ENCODE data around the gene SCLY. TPM values are rescaled to one million over a fixed set of nuclear protein-coding genes. Genes with fewer than 3 reads are reported as not detected.
"Not testable (repeated sequence)": the region's sequence is repeated elsewhere in the genome, so short reads cannot be mapped to it uniquely, and the experiment has no call there.

Gene SCLY
- total and polyA plus RNA-seq, 7 experiments from 2014 or later: 12.2 to 47.3 (median 24.4) TPM

DNA sequence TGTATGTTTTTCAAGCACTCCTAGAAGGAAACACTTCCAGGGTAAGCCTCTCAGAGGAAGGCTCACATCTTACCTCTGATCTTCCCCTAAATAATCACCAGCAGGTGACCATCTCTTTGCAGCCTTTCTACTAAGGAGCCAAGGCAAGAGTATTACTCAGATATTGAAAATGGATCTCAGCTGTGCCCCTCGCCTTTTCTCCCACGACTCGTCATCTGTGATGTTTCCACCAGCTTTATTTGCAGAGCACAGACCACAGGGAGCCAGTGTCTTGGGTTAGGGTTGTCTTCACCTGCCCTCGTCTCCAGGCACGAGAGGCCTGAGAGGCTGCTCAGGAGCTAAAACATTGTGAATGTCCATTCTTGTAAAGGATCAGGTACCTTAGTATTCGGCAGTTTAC lies 16.9 kb upstream of the SCLY start:
- intact Hi-C loops (cut with micrococcal nuclease): no loop called here
- ChIA-PET POLR2A (no interaction called here), CTCF (no interaction called here)
- Mint-ChIP-seq H3K27ac (peak overlapping the region in 1 of 9 donors; percentile 54), H3K4me3 (no peak overlapping the region), H3K9me3 (peaks cover 0 to 27% (median 12%) of the 10 kb centered on the region in 11 donors), H3K27me3 (peaks cover 0 to 3% (median 0%) of the 10 kb centered on the region in 5 donors), H3K36me3 (peaks cover 14 to 77% (median 49%) of the 10 kb centered on the region in 5 donors), H3K4me1 (peaks cover 0 to 13% (median 0%) of the 10 kb centered on the region in 7 donors)
- no peaks in the 10 kb centered on the region for H3K27me3 ChIP-seq (ENCODE audit: control insufficient read depth in 2 of 2, insufficient read depth in 2 of 2, low read length in 2 of 2)
- H3K9me3 ChIP-seq (ENCODE audit: control insufficient read depth in 2 of 3, low read length in 3 of 3): peaks cover 0 to 10% (median 0%) of the 10 kb centered on the region in 3 experiments
- ATAC-seq (no peak), DNase-seq (no peak)
- H3K4me1 ChIP-seq (ENCODE audit: control insufficient read depth in 2 of 2, insufficient read depth in 2 of 2, low read length in 2 of 2): no peaks in the 10 kb centered on the region
- no peak overlapping the region for H3K4me3 ChIP-seq (ENCODE audit: low read length)
- no peak overlapping the region for H3K27ac ChIP-seq (ENCODE audit: low read depth, low read length)
- H3K36me3 ChIP-seq (ENCODE audit: control insufficient read depth in 2 of 3, insufficient read depth in 3 of 3, low read length in 3 of 3): peaks cover 0 to 62% (median 0%) of the 10 kb centered on the region in 3 experiments

DNA sequence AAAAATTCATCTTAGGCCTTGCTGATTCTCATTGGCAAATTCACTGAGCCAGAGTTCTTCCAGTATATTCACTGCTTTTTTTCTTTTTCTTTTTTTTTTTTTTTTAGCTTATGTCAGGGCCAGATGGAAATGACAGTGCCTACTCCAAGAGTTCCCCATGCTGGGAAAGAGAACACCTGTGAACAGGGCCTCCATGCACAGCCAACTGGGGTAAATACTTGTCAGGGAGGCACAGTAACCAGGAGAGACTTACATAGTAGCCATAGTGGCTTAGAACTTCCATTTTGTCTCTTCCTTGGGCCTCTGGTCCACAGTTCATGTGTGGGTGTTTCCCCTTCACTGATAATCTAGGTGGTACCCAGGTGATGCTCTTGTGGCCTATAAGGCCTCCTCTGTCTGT lies 15.2 kb upstream of the SCLY start:
- H3K36me3 ChIP-seq (ENCODE audit: control insufficient read depth in 2 of 3, insufficient read depth in 3 of 3, low read length in 3 of 3): peaks cover 0 to 46% (median 0%) of the 10 kb centered on the region in 3 experiments
- intact Hi-C loops (cut with micrococcal nuclease): no loop called here
- peaks cover 14 to 67% (median 49%) of the 10 kb centered on the region in 5 donors for H3K36me3 Mint-ChIP-seq

DNA sequence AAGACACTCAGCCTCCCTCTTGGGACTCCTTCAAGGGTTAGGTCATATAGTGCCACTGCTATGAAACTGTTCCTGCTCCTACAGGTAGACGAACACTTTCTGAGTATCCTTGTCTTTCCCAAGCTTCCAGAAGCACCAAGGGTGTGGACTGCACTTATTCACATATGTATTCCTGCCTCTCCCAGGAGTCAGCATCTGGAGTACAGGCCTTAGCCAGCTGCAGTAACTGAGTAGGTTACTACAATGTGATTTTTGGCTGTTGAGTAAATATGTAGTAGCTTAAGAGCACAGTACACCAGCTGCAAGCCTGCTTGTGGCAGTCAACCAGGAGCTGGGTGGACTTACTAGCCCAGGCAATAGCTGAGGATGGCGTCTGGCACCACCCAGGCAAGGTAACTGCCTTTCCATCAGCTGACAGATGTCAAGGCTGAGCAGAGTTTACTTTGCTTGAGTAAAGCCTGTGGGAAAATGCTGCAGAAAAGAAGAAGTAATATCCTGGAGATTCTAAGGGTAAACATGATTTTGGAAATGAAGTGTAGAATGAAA lies 14.0 kb upstream of the SCLY start:
- no peaks in the 10 kb centered on the region for H3K4me1 ChIP-seq (ENCODE audit: control insufficient read depth in 2 of 2, insufficient read depth in 2 of 2, low read length in 2 of 2)
- peaks cover 9 to 59% (median 40%) of the 10 kb centered on the region in 5 donors for H3K36me3 Mint-ChIP-seq
- peaks cover 0 to 3% (median 0%) of the 10 kb centered on the region in 5 donors for H3K27me3 Mint-ChIP-seq
- POLR2A ChIA-PET: interaction anchor here (0.8 kb wide), 1 partner anchor 66 kb away, joined by 3 read pairs; no protein-coding TSS in a partner anchor
- no peak overlapping the region for H3K27ac ChIP-seq (ENCODE audit: low read depth, low read length)
- peaks cover 0 to 10% (median 0%) of the 10 kb centered on the region in 3 experiments for H3K9me3 ChIP-seq (ENCODE audit: control insufficient read depth in 2 of 3, low read length in 3 of 3)
- H3K27me3 ChIP-seq (ENCODE audit: control insufficient read depth in 2 of 2, insufficient read depth in 2 of 2, low read length in 2 of 2): no peaks in the 10 kb centered on the region
- peak overlapping the region in 1 of 9 donors; percentile 41 for H3K27ac Mint-ChIP-seq
- CTCF ChIA-PET: interaction anchor here (0.9 kb wide), 1 partner anchor 48 kb away, joined by 3 read pairs; no protein-coding TSS in a partner anchor
- peaks cover 0 to 7% (median 0%) of the 10 kb centered on the region in 7 donors for H3K4me1 Mint-ChIP-seq
- H3K36me3 ChIP-seq (ENCODE audit: control insufficient read depth in 2 of 3, insufficient read depth in 3 of 3, low read length in 3 of 3): peaks cover 0 to 35% (median 0%) of the 10 kb centered on the region in 3 experiments
- H3K4me3 Mint-ChIP-seq: no peak overlapping the region
- DNase-seq (no peak), ATAC-seq (no peak)
- intact Hi-C loops (cut with micrococcal nuclease): no loop called here
- peaks cover 0 to 47% (median 12%) of the 10 kb centered on the region in 11 donors for H3K9me3 Mint-ChIP-seq
- H3K4me3 ChIP-seq (ENCODE audit: low read length): no peak overlapping the region

More for the DNA sequence above, 15.2 kb upstream of the SCLY start:
- ATAC-seq (no peak), DNase-seq (no peak)
- H3K27me3 Mint-ChIP-seq: peaks cover 0 to 3% (median 0%) of the 10 kb centered on the region in 5 donors
- ChIA-PET POLR2A (interaction anchor here (1.0 kb wide), 1 partner anchor 243 kb away, joined by 3 read pairs; the partner anchor contains the start of gene PER2), CTCF (no interaction called here)
- no peak overlapping the region for H3K4me3 Mint-ChIP-seq
- peak overlapping the region in 1 of 9 donors; percentile 15 for H3K27ac Mint-ChIP-seq
- Histone ChIP-seq H3K27me3 (ENCODE audit: control insufficient read depth in 2 of 2, insufficient read depth in 2 of 2, low read length in 2 of 2) (no peaks in the 10 kb centered on the region), H3K4me1 (ENCODE audit: control insufficient read depth in 2 of 2, insufficient read depth in 2 of 2, low read length in 2 of 2) (no peaks in the 10 kb centered on the region), H3K27ac (ENCODE audit: low read depth, low read length) (no peak overlapping the region), H3K4me3 (ENCODE audit: low read length) (no peak overlapping the region), H3K9me3 (ENCODE audit: control insufficient read depth in 2 of 3, low read length in 3 of 3) (peaks cover 0 to 10% (median 0%) of the 10 kb centered on the region in 3 experiments)
- H3K9me3 Mint-ChIP-seq: peaks cover 0 to 37% (median 12%) of the 10 kb centered on the region in 11 donors
- peaks cover 0 to 11% (median 0%) of the 10 kb centered on the region in 7 donors for H3K4me1 Mint-ChIP-seq

DNA sequence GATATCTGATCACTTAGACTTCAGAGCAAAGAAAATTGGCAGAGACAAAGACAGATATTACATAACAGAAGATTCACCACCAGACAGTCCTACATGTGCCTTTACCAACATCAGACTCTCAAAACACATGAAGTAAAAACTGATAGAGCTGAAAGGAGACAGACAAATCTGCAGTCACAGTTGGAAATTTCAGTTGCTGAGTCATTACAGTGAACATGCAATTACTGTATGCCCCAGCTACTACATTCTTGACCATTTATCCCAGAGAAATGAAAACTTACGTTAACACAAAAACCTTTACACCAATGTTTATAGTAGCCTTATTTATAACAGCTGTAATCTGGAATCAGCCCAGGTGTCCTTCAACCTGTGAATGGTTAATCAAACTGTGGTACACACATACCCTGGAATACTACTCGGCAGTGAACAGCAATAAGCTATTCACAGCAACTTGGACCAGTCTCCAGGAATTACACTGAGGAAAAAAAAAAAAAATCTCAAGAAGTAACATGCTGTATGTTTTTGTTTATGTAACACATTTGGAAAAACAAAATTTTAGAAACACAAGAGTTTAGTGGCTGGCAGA lies 7.5 kb upstream of the SCLY start:
- Histone ChIP-seq H3K4me3 (ENCODE audit: low read length) (no peak overlapping the region), H3K36me3 (ENCODE audit: control insufficient read depth in 2 of 3, insufficient read depth in 3 of 3, low read length in 3 of 3) (no peaks in the 10 kb centered on the region), H3K4me1 (ENCODE audit: control insufficient read depth in 2 of 2, insufficient read depth in 2 of 2, low read length in 2 of 2) (no peaks in the 10 kb centered on the region), H3K9me3 (ENCODE audit: control insufficient read depth in 2 of 3, low read length in 3 of 3) (peaks cover 0 to 5% (median 0%) of the 10 kb centered on the region in 3 experiments), H3K27me3 (ENCODE audit: control insufficient read depth in 2 of 2, insufficient read depth in 2 of 2, low read length in 2 of 2) (peaks cover 0 to 3% of the 10 kb centered on the region in 2 donors), H3K27ac (ENCODE audit: low read depth, low read length) (no peak overlapping the region)
- intact Hi-C loops (cut with micrococcal nuclease): no loop called here
- Mint-ChIP-seq H3K27ac (no peak overlapping the region), H3K9me3 (peaks cover 0 to 27% (median 5%) of the 10 kb centered on the region in 11 donors), H3K4me3 (no peak overlapping the region), H3K27me3 (peaks cover 13 to 31% (median 23%) of the 10 kb centered on the region in 5 donors), H3K36me3 (peaks cover 0 to 7% (median 3%) of the 10 kb centered on the region in 5 donors), H3K4me1 (peaks cover 3 to 9% (median 6%) of the 10 kb centered on the region in 7 donors)
- ChIA-PET CTCF (interaction anchor here (0.9 kb wide), 1 partner anchor 379 kb away, joined by 3 read pairs; no protein-coding TSS in a partner anchor), POLR2A (interaction anchor here (0.8 kb wide), 1 partner anchor 117 kb away, joined by 5 read pairs; no protein-coding TSS in a partner anchor)
- DNase-seq: no peak
- no peak for ATAC-seq

DNA sequence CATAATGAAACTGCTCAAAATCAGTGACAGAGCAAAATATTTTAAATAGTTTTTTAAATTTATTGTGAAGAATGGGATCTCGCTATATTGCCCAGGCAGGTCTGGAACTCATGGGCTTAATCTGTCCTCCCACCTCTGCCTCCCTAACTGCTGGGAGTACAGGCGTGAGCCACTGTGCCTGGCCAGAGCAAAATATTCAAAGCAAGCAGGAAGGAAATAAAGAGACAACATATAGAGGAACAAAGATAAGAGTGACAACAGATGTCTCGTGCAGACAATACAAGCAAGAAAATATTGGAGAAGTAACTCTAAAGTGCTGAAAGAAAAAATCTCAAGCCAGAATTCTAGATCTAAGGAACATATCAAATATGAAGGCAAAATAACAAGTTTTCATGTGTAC lies 5.0 kb upstream of the SCLY start:
- Mint-ChIP-seq H3K4me1 (peaks cover 14 to 28% (median 25%) of the 10 kb centered on the region in 7 donors), H3K27me3 (peaks cover 13 to 31% (median 23%) of the 10 kb centered on the region in 5 donors), H3K36me3 (peaks cover 0 to 15% (median 3%) of the 10 kb centered on the region in 5 donors), H3K27ac (peak overlapping the region in 1 of 9 donors; percentile 68), H3K4me3 (peak overlapping the region in 1 of 10 donors; percentile 27), H3K9me3 (peaks cover 0 to 9% (median 3%) of the 10 kb centered on the region in 11 donors)
- CTCF ChIA-PET: no interaction called here
- no peak overlapping the region for H3K4me3 ChIP-seq (ENCODE audit: low read length)
- peaks cover 0 to 3% of the 10 kb centered on the region in 2 donors for H3K27me3 ChIP-seq (ENCODE audit: control insufficient read depth in 2 of 2, insufficient read depth in 2 of 2, low read length in 2 of 2)
- H3K27ac ChIP-seq (ENCODE audit: low read depth, low read length): no peak overlapping the region
- no peak for ATAC-seq
- no peaks in the 10 kb centered on the region for H3K9me3 ChIP-seq (ENCODE audit: control insufficient read depth in 2 of 3, low read length in 3 of 3)
- POLR2A ChIA-PET: interaction anchor here (0.8 kb wide), 1 partner anchor 9 kb away, joined by 5 read pairs; no protein-coding TSS in a partner anchor
- intact Hi-C loops (cut with micrococcal nuclease): no loop called here
- H3K36me3 ChIP-seq (ENCODE audit: control insufficient read depth in 2 of 3, insufficient read depth in 3 of 3, low read length in 3 of 3): no peaks in the 10 kb centered on the region
- peaks cover 0 to 8% of the 10 kb centered on the region in 2 donors for H3K4me1 ChIP-seq (ENCODE audit: control insufficient read depth in 2 of 2, insufficient read depth in 2 of 2, low read length in 2 of 2)
- DNase-seq: no peak

DNA sequence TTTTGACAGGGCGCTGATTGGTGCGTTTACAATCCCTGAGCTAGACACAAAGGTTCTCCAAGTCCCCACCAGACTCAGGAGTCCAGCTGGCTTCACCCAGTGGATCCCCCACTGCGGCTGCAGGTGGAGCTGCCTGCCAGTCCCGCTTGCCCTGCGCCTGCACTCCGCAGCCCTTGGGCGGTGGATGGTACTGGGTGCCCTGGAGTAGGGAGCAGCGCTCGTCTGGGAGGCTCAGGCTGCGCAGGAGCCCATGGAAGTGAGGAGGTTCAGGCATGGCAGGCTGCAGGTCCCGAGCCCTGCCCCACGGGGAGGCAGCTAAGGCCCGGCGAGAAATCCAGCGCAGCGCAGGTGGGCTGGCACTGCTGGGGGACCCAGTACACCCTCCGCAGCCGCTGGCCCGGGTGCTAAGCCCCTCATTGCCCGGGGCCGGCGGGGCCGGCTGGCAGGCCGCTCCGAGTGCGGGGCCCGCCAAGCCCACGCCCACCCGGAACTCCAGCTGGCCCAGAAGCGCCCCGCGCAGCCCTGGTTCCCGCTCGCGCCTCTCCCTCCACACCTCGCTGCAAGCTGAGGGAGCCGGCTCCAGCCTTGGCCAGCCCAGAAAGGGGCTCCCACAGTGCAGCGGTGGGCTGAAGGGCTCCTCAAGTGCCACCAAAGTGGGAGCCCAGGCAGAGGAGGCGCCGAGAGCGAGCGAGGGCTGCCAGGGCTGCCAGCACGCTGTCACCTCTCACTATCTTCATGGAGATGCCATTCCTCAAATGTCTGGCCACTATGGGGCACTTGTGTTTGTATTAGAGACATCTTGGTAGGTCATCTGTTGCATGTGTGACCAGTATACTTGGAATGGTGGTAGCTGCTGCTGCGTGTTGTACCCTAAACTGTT lies 2.9 kb upstream of the SCLY start:
- POLR2A ChIA-PET; DNase-seq; H3K27ac ChIP-seq (ENCODE audit: low read depth, low read length); H3K27me3 ChIP-seq (ENCODE audit: control insufficient read depth in 2 of 2, insufficient read depth in 2 of 2, low read length in 2 of 2); CTCF ChIA-PET; H3K36me3 ChIP-seq (ENCODE audit: control insufficient read depth in 2 of 3, insufficient read depth in 3 of 3, low read length in 3 of 3); H3K9me3 ChIP-seq (ENCODE audit: control insufficient read depth in 2 of 3, low read length in 3 of 3); intact Hi-C loops (cut with micrococcal nuclease); H3K4me3 ChIP-seq (ENCODE audit: low read length); ATAC-seq; H3K27ac Mint-ChIP-seq; H3K9me3 Mint-ChIP-seq: not testable (repeated sequence)
- Mint-ChIP-seq H3K4me3 (peak overlapping the region in 4 of 10 donors; percentile 17 to 88 (median 50)), H3K36me3 (peaks cover 0 to 16% (median 3%) of the 10 kb centered on the region in 5 donors), H3K4me1 (peaks cover 24 to 44% (median 35%) of the 10 kb centered on the region in 7 donors), H3K27me3 (peaks cover 10 to 29% (median 20%) of the 10 kb centered on the region in 5 donors)
- peaks cover 5 to 12% of the 10 kb centered on the region in 2 donors for H3K4me1 ChIP-seq (ENCODE audit: control insufficient read depth in 2 of 2, insufficient read depth in 2 of 2, low read length in 2 of 2)

Measured in naive thymus-derived CD4-positive, alpha-beta T cell (primary cell).